A549 treated with AZD9567 at 1 μM for 4 hours (cell line): ENCODE results near the gene PAGE2B. TPM values are rescaled to one million over a fixed set of nuclear protein-coding genes. Genes with fewer than 3 reads are reported as not detected.

ENCODE experiments used
- total RNA-seq: library from RNA; stranded (reverse); fragments of 200-300 nt; extraction: Qiagen RNA extraction; gene quantifications from 5 replicates; pipeline ENCODE4 v1.2.3, GENCODE V29; 2022; ENCODE audit not compliant: insufficient read depth

PAGE2B gene, protein sequence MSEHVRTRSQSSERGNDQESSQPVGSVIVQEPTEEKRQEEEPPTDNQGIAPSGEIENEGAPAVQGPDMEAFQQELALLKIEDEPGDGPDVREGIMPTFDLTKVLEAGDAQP
- total RNA-seq = not detected in 5 replicates

DNA sequence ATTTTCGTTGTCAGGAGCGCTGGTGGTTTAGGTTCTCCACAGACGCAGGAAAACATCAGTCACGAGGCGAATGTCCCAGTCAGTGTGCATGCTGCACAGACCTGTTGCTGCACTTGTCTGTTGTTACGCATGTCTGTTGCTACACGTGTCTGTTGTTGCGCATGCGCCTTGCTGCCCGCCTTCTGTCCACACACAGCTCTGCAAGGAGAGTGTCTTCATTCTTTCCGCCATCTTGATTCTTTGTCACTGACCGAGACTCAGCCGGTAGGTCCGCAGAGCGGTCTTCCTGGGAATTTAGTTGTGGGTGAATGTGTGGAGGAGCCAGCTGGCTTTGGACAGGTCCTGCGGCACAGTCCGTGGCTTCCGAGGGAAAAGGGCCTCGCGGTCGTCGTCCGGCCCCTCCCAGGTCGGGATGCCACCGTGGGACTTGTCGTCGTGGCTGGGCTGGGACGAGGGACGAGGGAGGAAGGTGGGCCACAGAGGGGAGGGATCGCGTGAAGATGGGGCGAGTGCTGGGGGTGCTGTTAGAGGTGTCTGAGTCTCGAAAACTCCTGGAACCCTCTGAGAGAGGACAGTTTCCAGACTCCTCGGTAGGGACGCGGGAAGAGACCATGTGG lies at the start of gene PAGE2B:
PAGE2B (plus strand) TSS at position 180 of the 617 bp plus-strand sequence. CDS start 1,012 bp downstream, outside the sequence.

DNA sequence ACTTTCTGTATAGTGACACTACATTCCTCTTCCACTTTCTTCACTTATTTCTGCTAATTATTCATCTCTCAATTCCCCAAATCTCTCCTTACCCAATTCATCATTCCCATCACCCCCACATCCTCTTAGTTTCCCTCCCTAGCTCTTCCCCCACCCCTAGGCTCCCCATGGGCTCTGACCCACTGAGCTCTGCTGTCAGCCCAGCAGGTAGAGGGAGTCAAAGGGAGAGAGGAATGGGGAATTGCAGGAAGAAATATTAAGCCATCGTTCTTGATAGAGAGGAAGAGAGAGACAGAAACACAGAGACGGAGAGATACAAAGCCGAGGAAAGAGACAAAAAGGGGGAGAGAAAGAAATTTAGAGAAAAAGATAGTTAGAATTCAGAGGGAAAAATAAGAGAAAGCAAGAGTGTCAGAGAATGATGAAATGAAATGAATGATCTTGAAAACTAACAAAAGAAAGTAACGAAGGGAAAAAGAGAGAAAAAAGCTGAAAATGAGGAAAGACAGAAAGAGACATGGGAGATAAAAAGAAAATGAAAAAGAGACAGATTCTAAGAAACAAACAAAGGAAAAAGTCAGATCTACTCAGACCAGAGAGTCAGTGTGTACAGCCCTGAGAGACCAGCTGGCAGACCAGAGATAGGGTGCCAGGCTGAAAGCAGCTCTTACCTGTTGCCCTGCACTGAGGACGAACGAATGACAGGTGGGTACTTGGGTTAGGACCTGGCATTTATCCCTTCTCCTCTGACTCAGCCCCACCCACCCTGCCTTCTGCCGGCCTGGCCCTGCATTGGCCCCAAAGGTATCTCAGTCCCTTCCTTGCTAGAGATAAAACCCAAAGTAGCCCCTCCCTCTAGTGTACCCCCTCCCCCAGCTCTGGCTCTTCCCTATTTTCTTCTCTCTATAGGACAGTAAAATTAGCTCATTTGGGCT lies 44.3 kb upstream of the PAGE2B start, which contains the start of gene ALAS2:
ALAS2 (minus strand) TSS at position 707 of the 935 bp plus-strand sequence. CDS start 4,977 bp downstream, outside the sequence.

DNA sequence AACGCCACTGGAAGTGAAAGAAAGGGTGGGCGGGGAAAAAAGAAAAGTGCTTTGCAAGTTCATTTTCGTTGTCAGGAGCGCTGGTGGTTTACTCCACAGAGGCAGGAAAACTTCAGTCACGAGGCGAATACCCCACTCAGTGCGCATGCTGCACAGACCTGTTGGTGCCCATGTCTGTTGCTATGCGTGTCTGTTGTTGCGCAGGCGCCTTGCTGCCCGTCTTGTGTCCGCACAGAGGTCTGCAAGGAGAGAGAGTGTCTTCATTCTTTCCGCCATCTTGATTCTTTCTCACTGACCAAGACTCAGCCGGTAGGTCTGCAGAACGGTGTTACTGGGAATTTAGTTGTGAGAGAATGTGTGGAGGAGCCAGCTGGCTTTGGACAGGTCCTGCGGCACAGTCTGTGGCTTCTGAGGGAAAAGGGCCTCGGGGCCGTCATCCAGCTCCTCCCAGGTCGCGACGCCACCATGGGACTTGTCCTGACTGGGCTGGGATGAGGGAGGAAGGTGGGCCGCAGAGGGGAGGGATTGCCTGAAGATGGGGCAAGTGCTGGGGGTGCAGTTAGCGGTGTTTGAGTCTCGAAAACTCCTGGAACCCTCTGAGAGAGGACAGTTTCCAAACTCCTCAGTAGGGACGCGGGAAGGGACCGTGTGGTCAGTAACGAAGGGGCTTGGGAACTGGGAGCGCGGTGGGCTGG lies 14.1 kb downstream of the PAGE2B start, which contains the start of gene PAGE2:
PAGE2 (plus strand) TSS at position 224 of the 695 bp plus-strand sequence. CDS start 1,003 bp downstream, outside the sequence.

Other genes with a start within 250 kb of the PAGE2B start
- gene TRO, start 154.2 kb upstream of the PAGE2B start, total RNA-seq = 0.45 to 0.78 TPM (median 0.70 TPM) in 4 of 5 replicates, not detected in the other
- 0.06 to 0.21 TPM (median 0.11 TPM) in 4 of 5 replicates, not detected in the other for gene PFKFB1, start 80.8 kb upstream of the PAGE2B start, total RNA-seq
- 31.7 to 35.6 TPM (median 32.1 TPM) in 5 replicates for gene APEX2, start 74.7 kb upstream of the PAGE2B start, total RNA-seq
- gene ALAS2, start 44.1 kb upstream of the PAGE2B start, total RNA-seq = not detected in 5 replicates
- gene PAGE2, start 14.0 kb downstream of the PAGE2B start, total RNA-seq = not detected in 5 replicates
- gene PAGE5, start 145.3 kb downstream of the PAGE2B start, total RNA-seq = not detected in 5 replicates
- not detected in 5 replicates for gene PAGE3, start 189.9 kb downstream of the PAGE2B start, total RNA-seq